IMR-90 (cell line): ENCODE data around the gene TMEM25. TPM values are rescaled to one million over a fixed set of nuclear protein-coding genes. Genes with fewer than 3 reads are reported as not detected.
A peak's percentile ranks its signal among the peaks of the same experiment; 100 is the strongest.

ENCODE experiments used
- ATAC-seq: fragments of 200-7000 bp; cut with Tn5 transposase; 2 replicates; pipeline ENCODE4 v1.9.1; 2020; ENCODE audit warnings: low read depth, mild to moderate bottlenecking, moderate library complexity
- BruUV-seq: library from RNA; stranded (reverse); fragments of 400-500 nt; replicated peaks from 2 replicates; lab custom pipeline; 2021; lab: Mats Ljungman, UMichigan
- CTCF ChIA-PET: fragments of 300-600 bp; formaldehyde crosslinking; extraction: SDS; loops from one replicate; lab custom pipeline; 2021; ENCODE audit warnings: antibody characterized with exemption; lab: Yijun Ruan, JAX
- POLR2A ChIA-PET: fragments of 300-600 bp; sonication (Branson Sonifier 250); formaldehyde crosslinking; loops from one replicate; lab custom pipeline; 2022; ENCODE audit warnings: antibody characterized with exemption; ENCODE audit not compliant: unreplicated experiment; lab: Charles Lee
- DNase-seq: peaks from one replicate; pipeline ENCODE4 v3.0.0; 2013
- H2AFZ ChIP-seq: replicated peaks from 2 replicates; pipeline ENCODE3; 2013; ENCODE audit warnings: low read length, mild to moderate bottlenecking; ENCODE audit not compliant: poor library complexity
- H2AK5ac ChIP-seq: 2 replicates; pipeline ENCODE4 v1.6.1; 2013; ENCODE audit warnings: low read depth, low read length, inconsistent platforms
- H2AK9ac ChIP-seq: replicated peaks from 2 replicates; pipeline ENCODE3; 2013; ENCODE audit warnings: mild to moderate bottlenecking, low read depth, low read length, moderate library complexity; ENCODE audit not compliant: poor library complexity
- H2BK120ac ChIP-seq: 2 replicates; pipeline ENCODE4 v1.6.1; 2013; ENCODE audit warnings: low read depth, low read length, inconsistent platforms
- H2BK15ac ChIP-seq: 3 replicates; pipeline ENCODE4 v1.6.1; 2013; ENCODE audit warnings: low read depth, low read length, inconsistent platforms
- H2BK20ac ChIP-seq: 2 replicates; pipeline ENCODE4 v1.6.1; 2013; ENCODE audit warnings: low read depth, mild to moderate bottlenecking, inconsistent platforms, low read length, moderate library complexity
- H2BK5ac ChIP-seq: 2 replicates; pipeline ENCODE4 v1.6.1; 2013; ENCODE audit warnings: mild to moderate bottlenecking, low read depth, low read length, inconsistent platforms; ENCODE audit not compliant: poor library complexity, severe bottlenecking
- H3K14ac ChIP-seq: replicated peaks from 2 replicates; pipeline ENCODE4 v1.6.1; 2013; ENCODE audit warnings: low read depth, low read length, inconsistent platforms
- H3K18ac ChIP-seq: 2 replicates; pipeline ENCODE4 v1.6.1; 2013; ENCODE audit warnings: low read depth, low read length, control low read depth
- H3K23ac ChIP-seq: 2 replicates; pipeline ENCODE4 v1.6.1; 2013; ENCODE audit warnings: low read depth, low read length, inconsistent platforms
- H3K27ac ChIP-seq: 2 replicates; pipeline ENCODE4 v1.5.1; 2013; ENCODE audit warnings: mild to moderate bottlenecking, control low read depth, low read length; ENCODE audit not compliant: insufficient read depth
- H3K27me3 ChIP-seq: 2 replicates; pipeline ENCODE4 v1.6.1; 2013; ENCODE audit warnings: low read length; ENCODE audit not compliant: control insufficient read depth, insufficient read depth
- H3K36me3 ChIP-seq: 2 replicates; pipeline ENCODE4 v1.6.1; 2013; ENCODE audit warnings: low read length, mixed read lengths; ENCODE audit not compliant: control insufficient read depth, insufficient read depth
- H3K4ac ChIP-seq: 2 replicates; pipeline ENCODE4 v1.6.1; 2013; ENCODE audit warnings: low read depth, low read length, inconsistent platforms
- H3K4me1 ChIP-seq: 2 replicates; pipeline ENCODE4 v1.6.1; 2013; ENCODE audit warnings: low read length, mixed read lengths; ENCODE audit not compliant: control insufficient read depth, insufficient read depth
- H3K4me2 ChIP-seq: 2 replicates; pipeline ENCODE4 v1.6.1; 2013; ENCODE audit warnings: low read depth, mild to moderate bottlenecking, control low read depth, low read length, moderate library complexity
- H3K4me3 ChIP-seq: 2 replicates; pipeline ENCODE4 v1.5.1; 2013; ENCODE audit warnings: low read depth, mild to moderate bottlenecking, control low read depth, low read length, moderate library complexity; ENCODE audit not compliant: insufficient read depth
- H3K56ac ChIP-seq: 2 replicates; pipeline ENCODE4 v1.6.1; 2013; ENCODE audit warnings: low read length, inconsistent platforms; ENCODE audit not compliant: insufficient read depth; ENCODE audit errors: extremely low read depth
- H3K79me1 ChIP-seq, 2 experiments: 2 replicates each; pipeline ENCODE4 v1.6.1; 2013; ENCODE audit warnings: low read length in 2 of 2, inconsistent platforms in 1 of 2, low read depth in 1 of 2
- H3K9ac ChIP-seq: 2 replicates; pipeline ENCODE4 v1.6.1; 2013; ENCODE audit warnings: low read depth, low read length, control low read depth
- H3K9me1 ChIP-seq: 2 replicates; pipeline ENCODE4 v1.6.1; 2013; ENCODE audit warnings: low read length, inconsistent platforms; ENCODE audit not compliant: insufficient read depth
- H3K9me3 ChIP-seq: 2 replicates; pipeline ENCODE4 v1.6.1; 2013; ENCODE audit warnings: low read length; ENCODE audit not compliant: control insufficient read depth, insufficient read depth
- H4K20me1 ChIP-seq: 2 replicates; pipeline ENCODE4 v1.6.1; 2013; ENCODE audit warnings: low read length, inconsistent platforms; ENCODE audit not compliant: insufficient read depth
- H4K5ac ChIP-seq: 2 replicates; pipeline ENCODE4 v1.6.1; 2013; ENCODE audit warnings: mild to moderate bottlenecking, low read depth, low read length, control low read depth
- H4K8ac ChIP-seq, 2 experiments: 2 replicates each; pipeline ENCODE4 v1.6.1; 2013; ENCODE audit warnings: low read depth in 2 of 2, low read length in 2 of 2, control low read depth in 1 of 2, inconsistent platforms in 1 of 2
- H4K91ac ChIP-seq: 2 replicates; pipeline ENCODE4 v1.6.1; 2013; ENCODE audit warnings: low read depth, low read length, inconsistent platforms; ENCODE audit not compliant: insufficient read depth
- BHLHE40 ChIP-seq: fragments of 150-350 bp; IDR thresholded peaks from 2 replicates; pipeline ENCODE4 v1.6.1; 2016; ENCODE audit warnings: mild to moderate bottlenecking, low read depth, low read length
- CEBPB ChIP-seq: IDR thresholded peaks from 2 replicates; pipeline ENCODE4 v1.6.1; 2012; ENCODE audit warnings: low read depth, low read length, improper control_type of control experiment
- CHD1 ChIP-seq: IDR thresholded peaks from 2 replicates; pipeline ENCODE4 v1.6.1; 2012; ENCODE audit warnings: low read depth, low read length, improper control_type of control experiment
- CTCF ChIP-seq: conservative IDR thresholded peaks from 2 replicates; pipeline ENCODE4 v1.5.1; 2012; ENCODE audit warnings: mild to moderate bottlenecking, low read depth, low read length, improper control_type of control experiment
- ELK1 ChIP-seq: fragments of 150-350 bp; IDR thresholded peaks from 2 replicates; pipeline ENCODE4 v1.6.1; 2016; ENCODE audit warnings: low read depth, mild to moderate bottlenecking, low read length, moderate library complexity, borderline replicate concordance
- FOS ChIP-seq: fragments of 150-350 bp; IDR thresholded peaks from 2 replicates; pipeline ENCODE4 v1.6.1; 2016; ENCODE audit warnings: low read depth, low read length
- MAFK ChIP-seq: IDR thresholded peaks from 2 replicates; pipeline ENCODE4 v1.6.1; 2012; ENCODE audit warnings: low read depth, low read length, improper control_type of control experiment
- MXI1 ChIP-seq: IDR thresholded peaks from 2 replicates; pipeline ENCODE4 v1.6.1; 2012; ENCODE audit warnings: low read depth, mild to moderate bottlenecking, low read length, moderate library complexity, borderline replicate concordance
- NFE2L2 ChIP-seq: fragments of 150-350 bp; IDR thresholded peaks from 2 replicates; pipeline ENCODE4 v1.6.1; 2016; ENCODE audit warnings: low read depth, mild to moderate bottlenecking, low read length
- POLR2A ChIP-seq: IDR thresholded peaks from 2 replicates; pipeline ENCODE4 v1.6.1; 2012; ENCODE audit warnings: mild to moderate bottlenecking, low read depth, low read length
- RAD21 ChIP-seq: IDR thresholded peaks from 2 replicates; pipeline ENCODE4 v1.6.1; 2012; ENCODE audit warnings: low read length, improper control_type of control experiment
- RCOR1 ChIP-seq: IDR thresholded peaks from 2 replicates; pipeline ENCODE4 v1.6.1; 2012; ENCODE audit warnings: mild to moderate bottlenecking, low read length, improper control_type of control experiment; ENCODE audit not compliant: insufficient replicate concordance
- RFX5 ChIP-seq: IDR thresholded peaks from 2 replicates; pipeline ENCODE4 v1.8.0; 2012; ENCODE audit warnings: low read depth, mild to moderate bottlenecking, low read length, moderate library complexity
- SMC3 ChIP-seq: fragments of 150-350 bp; IDR thresholded peaks from 2 replicates; pipeline ENCODE4 v1.6.1; 2016; ENCODE audit warnings: low read depth, mild to moderate bottlenecking, antibody characterized with exemption, low read length, moderate library complexity
- USF2 ChIP-seq: fragments of 150-350 bp; IDR thresholded peaks from 2 replicates; pipeline ENCODE4 v1.6.1; 2017; ENCODE audit warnings: mild to moderate bottlenecking, antibody characterized with exemption, low read length, low read depth
- WGBS, 2 experiments: methylation state at CpG; one replicate each; pipeline versions ENCODE4 v1.1.5 to v1.1.7; 2013; ENCODE audit warnings: missing lambda C conversion rate in 2 of 2; ENCODE audit not compliant: insufficient read length in 1 of 2; ENCODE audit errors: extremely low coverage in 2 of 2; 5-methylcytosine and 5-hydroxymethylcytosine counted together
- dilution Hi-C: fragments of 300-500 bp; cut with HindIII; formaldehyde crosslinking; loops from one replicate; pipeline ENCODE4 v1.14.3; 2018; ENCODE audit warnings: low sequenced_read_pairs; ENCODE audit not compliant: unreplicated experiment
- in situ Hi-C: fragments of 300-500 bp; cut with MboI; formaldehyde crosslinking; loops from 3 replicates; pipeline ENCODE4 v1.14.3; 2019; ENCODE audit warnings: low sequenced_read_pairs, inconsistent platforms, mixed read lengths
- intact Hi-C: fragments of 100-400 bp; cut with micrococcal nuclease; formaldehyde crosslinking; loops from 2 replicates; pipeline ENCODE4 v1.10.0; 2022
- polyA plus RNA-seq, 3 experiments: library from polyadenylated mRNA; depleted of rRNA; stranded (reverse); fragments of >200 nt; gene quantifications; 2 replicates each; pipeline ENCODE4 v1.2.3, GENCODE V29; 2012; ENCODE audit warnings: low replicate concordance in 1 of 3
- total RNA-seq: library from RNA; depleted of rRNA; stranded (reverse); fragments of >200 nt; gene quantifications from 2 replicates; pipeline ENCODE4 v1.2.3, GENCODE V29; 2012

The TMEM25 gene
- total and polyA plus RNA-seq, 2 of the 4 experiments (the other 2 are of a cell fraction), result 14.0 to 37.1 TPM

GRCh38 chr11:118503216-118503615, 27.8 kb upstream of the TMEM25 start:
- POLR2A ChIA-PET, result no interaction called here

More at GRCh38 chr11:118503216-118503615, 27.8 kb upstream of the TMEM25 start:
- Histone ChIP-seq H2AK5ac (no peak overlapping the region), H3K56ac (no peak overlapping the region), H4K20me1 (no peaks in the 10 kb centered on the region), H4K91ac (no peak overlapping the region), H3K18ac (no peak overlapping the region), H3K9me1 (no peaks in the 10 kb centered on the region; the same call in 1 of the 2 replicates), H3K36me3 (peaks cover 77% of the 10 kb centered on the region), H2BK15ac (no peak overlapping the region), H2BK120ac (no peak overlapping the region), H2BK5ac (no peak overlapping the region), H3K4me1 (no peaks in the 10 kb centered on the region), H2AFZ (no peak overlapping the region), H2AK9ac (no peak overlapping the region), H3K27me3 (no peaks in the 10 kb centered on the region), H3K4me3 (no peak overlapping the region), H3K9ac (no peak overlapping the region), H3K9me3 (no peaks in the 10 kb centered on the region), H3K27ac (no peak overlapping the region), H3K4me2 (no peak overlapping the region), H3K23ac (no peak overlapping the region), H2BK20ac (no peak overlapping the region), H3K4ac (no peak overlapping the region), H3K14ac (no peak overlapping the region), H4K8ac (no peak overlapping the region), H3K79me1 (peaks cover 11 to 25% of the 10 kb centered on the region in 2 experiments), H4K5ac (no peak overlapping the region)
- BruUV-seq, result TSS peak; percentile 37
- CTCF ChIA-PET, result no interaction called here
- in situ Hi-C loops (no loop called here), intact Hi-C loops (no loop called here), dilution Hi-C loops (no loop called here)
- ATAC-seq (no peak), DNase-seq (no peak)
- TF ChIP-seq ELK1 (no peak), RFX5 (no peak), RAD21 (no peak), NFE2L2 (no peak), BHLHE40 (no peak), MXI1 (no peak), RCOR1 (no peak), USF2 (no peak), CTCF (no peak), POLR2A (no peak), SMC3 (no peak), CHD1 (no peak), CEBPB (no peak), MAFK (no peak), FOS (no peak)
- no CpG with 5 or more reads among the region's 3 CpGs for WGBS, 2 experiments
